Fibroblast of villous mesenchyme (primary cell): Measurements from ENCODE around the gene LHX4. TPM values are rescaled to one million over a fixed set of nuclear protein-coding genes. Genes with fewer than 3 reads are reported as not detected.

ENCODE experiments used
- DNase-seq: peaks from one replicate; pipeline ENCODE4 v3.0.0-alpha.2; 2010; ENCODE audit warnings: low read depth
- H3K4me3 ChIP-seq: 2 replicates; pipeline ENCODE4 v1.5.1; 2011; ENCODE audit warnings: low read depth, mild to moderate bottlenecking, low read length
- total RNA-seq: library from RNA; depleted of rRNA; stranded (reverse); fragments of >200 nt; gene quantifications from 2 replicates; pipeline ENCODE4 v1.2.3, GENCODE V29; 2012
- TF ChIP-seq, protein P1 (sequence below): IDR thresholded peaks from 2 replicates; pipeline ENCODE4 v1.5.1; 2012; ENCODE audit warnings: low read depth, mild to moderate bottlenecking, low read length; ENCODE audit not compliant: insufficient read depth

The LHX4 gene
- total RNA-seq, 1 donor: 0.86 TPM

GRCh38 chr1:180241716-180242544, 11.9 kb downstream of the LHX4 start:
- DNase-seq: peak; percentile 12
- no peak overlapping the region for H3K4me3 ChIP-seq
- TF ChIP-seq, protein P1, sequence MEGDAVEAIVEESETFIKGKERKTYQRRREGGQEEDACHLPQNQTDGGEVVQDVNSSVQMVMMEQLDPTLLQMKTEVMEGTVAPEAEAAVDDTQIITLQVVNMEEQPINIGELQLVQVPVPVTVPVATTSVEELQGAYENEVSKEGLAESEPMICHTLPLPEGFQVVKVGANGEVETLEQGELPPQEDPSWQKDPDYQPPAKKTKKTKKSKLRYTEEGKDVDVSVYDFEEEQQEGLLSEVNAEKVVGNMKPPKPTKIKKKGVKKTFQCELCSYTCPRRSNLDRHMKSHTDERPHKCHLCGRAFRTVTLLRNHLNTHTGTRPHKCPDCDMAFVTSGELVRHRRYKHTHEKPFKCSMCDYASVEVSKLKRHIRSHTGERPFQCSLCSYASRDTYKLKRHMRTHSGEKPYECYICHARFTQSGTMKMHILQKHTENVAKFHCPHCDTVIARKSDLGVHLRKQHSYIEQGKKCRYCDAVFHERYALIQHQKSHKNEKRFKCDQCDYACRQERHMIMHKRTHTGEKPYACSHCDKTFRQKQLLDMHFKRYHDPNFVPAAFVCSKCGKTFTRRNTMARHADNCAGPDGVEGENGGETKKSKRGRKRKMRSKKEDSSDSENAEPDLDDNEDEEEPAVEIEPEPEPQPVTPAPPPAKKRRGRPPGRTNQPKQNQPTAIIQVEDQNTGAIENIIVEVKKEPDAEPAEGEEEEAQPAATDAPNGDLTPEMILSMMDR: no peak

GRCh38 chr1:180243517-180244221, 13.6 kb downstream of the LHX4 start:
- H3K4me3 ChIP-seq: no peak overlapping the region
- TF ChIP-seq, protein P1: no peak
- no peak for DNase-seq

DNA sequence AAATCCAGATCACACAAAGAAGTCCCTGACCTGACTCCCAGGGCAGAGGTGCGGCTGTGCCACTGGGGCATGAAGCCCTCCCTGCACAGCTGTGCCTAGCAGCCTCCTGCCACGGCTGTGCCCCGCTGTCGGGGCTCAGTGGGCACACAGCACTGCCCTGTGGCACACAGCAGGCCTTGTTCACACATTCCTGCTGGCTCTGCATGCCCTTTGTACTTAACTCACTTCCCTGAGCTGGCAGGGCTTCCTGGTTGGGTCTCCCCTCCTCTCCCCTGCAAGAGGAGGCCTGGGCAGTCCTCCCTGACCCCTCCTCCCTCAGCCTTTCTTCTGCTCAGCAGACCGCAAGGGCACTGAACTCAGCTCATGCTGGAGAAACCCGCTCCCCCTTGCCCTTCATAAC, 14.8 kb downstream of the LHX4 start:
- no peak for DNase-seq
- TF ChIP-seq, protein P1: no peak
- H3K4me3 ChIP-seq: no peak overlapping the region

GRCh38 chr1:180246579-180246978, 16.5 kb downstream of the LHX4 start:
- DNase-seq: no peak
- H3K4me3 ChIP-seq: no peak overlapping the region
- TF ChIP-seq, protein P1: no peak

- TF ChIP-seq, protein P1: no peak
- no peak overlapping the region for H3K4me3 ChIP-seq
- no peak for DNase-seq
Observed at GRCh38 chr1:180247061-180247460, 17.0 kb downstream of the LHX4 start.

DNA sequence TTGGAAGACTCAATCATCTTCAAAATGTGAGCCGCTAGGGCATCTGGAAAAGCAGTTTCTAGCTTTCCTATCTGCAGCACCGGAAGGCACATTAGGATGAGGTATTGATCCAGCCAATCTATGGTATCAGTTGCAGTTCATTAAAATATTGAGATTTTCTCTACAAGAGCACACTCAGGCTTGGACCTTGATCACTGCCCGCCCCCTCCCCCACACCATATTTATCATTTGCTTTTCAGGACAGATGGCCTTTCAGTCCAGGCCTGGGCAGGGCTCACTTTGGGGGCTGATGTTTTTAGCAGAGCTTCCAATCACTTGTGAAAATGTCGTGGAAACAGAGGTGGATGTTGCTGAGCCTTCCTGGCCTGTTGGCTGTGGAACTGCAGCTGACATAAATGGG, 17.5 kb downstream of the LHX4 start:
- H3K4me3 ChIP-seq: no peak overlapping the region
- no peak for DNase-seq

More for the DNA sequence above, 17.5 kb downstream of the LHX4 start:
- TF ChIP-seq, protein P1: no peak
